HEK293T (cell line): ENCODE data around the gene RPS15A.

Experiments used
- CTCF ChIA-PET: fragments of 350-600 bp; formaldehyde crosslinking; extraction: SDS; loops from one replicate; lab custom pipeline; 2021; ENCODE audit warnings: antibody characterized with exemption, inconsistent platforms; lab: Yijun Ruan, JAX
- POLR2A ChIA-PET: fragments of 350-600 bp; formaldehyde crosslinking; extraction: SDS; loops from one replicate; lab custom pipeline; 2020; ENCODE audit warnings: antibody characterized with exemption, inconsistent platforms; lab: Yijun Ruan, JAX
- DNase-seq: peaks from one replicate; pipeline ENCODE4 v3.0.0; 2012; ENCODE audit warnings: mixed read lengths; ENCODE audit errors: extremely low spot score
- ARNT ChIP-seq: fragments of 450-650 bp; IDR thresholded peaks from 2 replicates; pipeline ENCODE4 v1.6.1; 2017; ENCODE audit warnings: mild to moderate bottlenecking
- BHLHE40 ChIP-seq: fragments of 450-650 bp; IDR thresholded peaks from 2 replicates; pipeline ENCODE4 v1.6.1; 2016; ENCODE audit warnings: mild to moderate bottlenecking, moderate library complexity, borderline replicate concordance
- CTBP1 ChIP-seq: fragments of 450-650 bp; IDR thresholded peaks from 2 replicates; pipeline ENCODE4 v1.6.1; 2016; ENCODE audit warnings: borderline replicate concordance
- ELF4 ChIP-seq: fragments of 450-650 bp; IDR thresholded peaks from 2 replicates; pipeline ENCODE4 v1.6.1; 2017; ENCODE audit warnings: antibody characterized with exemption
- FOXA1 ChIP-seq: fragments of 450-650 bp; IDR thresholded peaks from 2 replicates; pipeline ENCODE4 v1.6.1; 2016; ENCODE audit warnings: mild to moderate bottlenecking
- FOXK2 ChIP-seq: fragments of 450-650 bp; IDR thresholded peaks from 2 replicates; pipeline ENCODE4 v1.6.1; 2016; ENCODE audit warnings: mild to moderate bottlenecking
- FOXM1 ChIP-seq: fragments of 450-650 bp; IDR thresholded peaks from 2 replicates; pipeline ENCODE4 v1.6.1; 2017; ENCODE audit warnings: mild to moderate bottlenecking, borderline replicate concordance
- HDGF ChIP-seq: fragments of 450-650 bp; IDR thresholded peaks from 2 replicates; pipeline ENCODE4 v1.6.1; 2017; ENCODE audit warnings: antibody characterized with exemption, borderline replicate concordance
- L3MBTL2 ChIP-seq: fragments of 450-650 bp; conservative IDR thresholded peaks from 2 replicates; pipeline ENCODE4 v1.6.1; 2016; ENCODE audit warnings: mild to moderate bottlenecking
- LEF1 ChIP-seq: fragments of 450-650 bp; IDR thresholded peaks from 2 replicates; pipeline ENCODE4 v1.6.1; 2017; ENCODE audit warnings: mild to moderate bottlenecking, borderline replicate concordance
- NFRKB ChIP-seq: fragments of 450-650 bp; IDR thresholded peaks from 2 replicates; pipeline ENCODE4 v1.6.1; 2016; ENCODE audit warnings: mild to moderate bottlenecking, moderate library complexity
- SP1 ChIP-seq: fragments of 450-650 bp; IDR thresholded peaks from 2 replicates; pipeline ENCODE4 v1.6.1; 2017
- SUZ12 ChIP-seq: fragments of 450-650 bp; IDR thresholded peaks from 2 replicates; pipeline ENCODE4 v1.6.1; 2016; ENCODE audit warnings: mild to moderate bottlenecking
- TARDBP ChIP-seq: fragments of 450-650 bp; IDR thresholded peaks from 2 replicates; pipeline ENCODE4 v1.6.1; 2016
- ZNF384 ChIP-seq: fragments of 450-650 bp; IDR thresholded peaks from 2 replicates; pipeline ENCODE4 v1.6.1; 2016
- TF ChIP-seq, protein P1 (sequence below): fragments of 450-650 bp; IDR thresholded peaks from 2 replicates; pipeline ENCODE4 v1.6.1; 2016

Gene RPS15A

DNA sequence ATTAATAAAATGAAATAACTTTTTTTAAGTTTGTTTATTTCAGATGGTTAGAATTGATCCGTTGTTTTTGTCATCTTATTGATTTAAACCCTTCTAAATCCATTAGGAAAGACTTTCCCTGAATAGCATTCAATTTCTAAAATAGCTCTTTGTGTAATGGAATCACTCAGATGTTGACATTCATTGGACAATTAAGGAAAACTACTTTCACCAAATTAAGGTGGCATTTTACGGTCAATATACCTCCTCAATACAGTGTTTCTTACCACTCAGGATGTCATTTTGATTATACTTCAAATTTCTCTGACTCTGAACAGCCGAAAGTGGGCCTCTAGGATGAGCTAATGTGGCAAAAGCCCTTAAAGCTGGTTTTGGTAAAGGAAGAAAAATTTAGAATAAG lies 9.4 kb upstream of the RPS15A start:
- CTCF ChIA-PET = no interaction called here
- no peak for DNase-seq
- POLR2A ChIA-PET = interaction anchor here (1.7 to 5.7 kb wide), 2 partner anchors 10 to 147 kb away, joined by 3 to 172 read pairs; partner anchors contain the start of gene RPS15A
- TF ChIP-seq FOXK2 (no peak), FOXM1 (no peak), L3MBTL2 (no peak), BHLHE40 (no peak), ZNF384 (no peak), CTBP1 (no peak), NFRKB (no peak), ARNT (no peak), HDGF (no peak), TARDBP (no peak), LEF1 (no peak), FOXA1 (no peak), ELF4 (no peak)
- TF ChIP-seq, protein P1, sequence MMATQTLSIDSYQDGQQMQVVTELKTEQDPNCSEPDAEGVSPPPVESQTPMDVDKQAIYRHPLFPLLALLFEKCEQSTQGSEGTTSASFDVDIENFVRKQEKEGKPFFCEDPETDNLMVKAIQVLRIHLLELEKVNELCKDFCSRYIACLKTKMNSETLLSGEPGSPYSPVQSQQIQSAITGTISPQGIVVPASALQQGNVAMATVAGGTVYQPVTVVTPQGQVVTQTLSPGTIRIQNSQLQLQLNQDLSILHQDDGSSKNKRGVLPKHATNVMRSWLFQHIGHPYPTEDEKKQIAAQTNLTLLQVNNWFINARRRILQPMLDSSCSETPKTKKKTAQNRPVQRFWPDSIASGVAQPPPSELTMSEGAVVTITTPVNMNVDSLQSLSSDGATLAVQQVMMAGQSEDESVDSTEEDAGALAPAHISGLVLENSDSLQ = no peak

DNA sequence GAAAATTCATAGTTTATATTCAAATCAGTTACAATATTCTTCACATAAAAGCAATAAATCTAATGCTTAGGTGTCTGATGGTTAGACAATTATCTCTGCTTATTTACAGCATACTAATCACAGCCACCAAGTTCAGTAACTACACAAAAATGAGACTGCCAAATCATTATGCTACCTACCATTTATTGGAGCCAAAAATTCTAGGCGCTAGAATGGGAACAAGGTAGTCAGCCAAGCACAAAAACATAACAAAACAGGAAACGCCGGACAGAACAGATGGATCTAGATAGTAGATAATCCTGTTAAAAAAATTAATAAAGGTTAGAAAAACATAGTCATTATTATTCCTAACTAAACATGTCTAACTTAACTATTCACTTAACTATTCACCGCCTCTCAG lies 7.6 kb upstream of the RPS15A start:
- no peak for TF ChIP-seq ZNF384
- TF ChIP-seq LEF1 = no peak
- TF ChIP-seq L3MBTL2 = no peak
- no peak for TF ChIP-seq ELF4
- TF ChIP-seq SUZ12 = no peak
- TF ChIP-seq FOXK2 = no peak
- TF ChIP-seq TARDBP = no peak
- TF ChIP-seq SP1 = no peak
- TF ChIP-seq FOXA1 = no peak
- no peak for TF ChIP-seq HDGF
- TF ChIP-seq NFRKB = no peak
- TF ChIP-seq ARNT = no peak
- TF ChIP-seq CTBP1 = no peak
- no peak for TF ChIP-seq BHLHE40
- TF ChIP-seq, protein P1 = no peak
- TF ChIP-seq FOXM1 = no peak
- DNase-seq = no peak
- CTCF ChIA-PET = no interaction called here
- POLR2A ChIA-PET = interaction anchor here (5.7 kb wide), 1 partner anchor 8 kb away, joined by 172 read pairs; the partner anchor contains the start of gene RPS15A

DNA sequence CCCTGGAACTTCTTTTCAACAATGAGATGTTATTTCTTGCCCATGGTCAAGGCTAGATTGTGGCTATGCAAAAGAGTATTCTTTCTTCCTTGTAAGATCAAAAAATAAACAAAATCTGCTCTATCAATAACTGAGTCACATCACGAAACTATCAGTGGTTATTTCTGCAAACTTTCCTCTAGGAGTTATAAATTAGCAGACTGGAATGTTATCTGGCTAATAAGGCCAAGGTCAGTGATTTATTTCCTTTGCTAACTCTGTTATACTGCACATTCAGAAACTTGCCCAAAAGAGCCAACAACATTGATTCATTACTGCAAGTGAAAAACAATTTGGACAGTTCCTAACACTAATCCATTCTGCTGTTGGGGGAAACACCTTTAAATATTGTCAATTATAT lies 6.2 kb upstream of the RPS15A start:
- TF ChIP-seq HDGF (no peak), NFRKB (no peak), BHLHE40 (no peak)
- no peak for DNase-seq
- CTCF ChIA-PET = no interaction called here
- POLR2A ChIA-PET = no interaction called here

DNA sequence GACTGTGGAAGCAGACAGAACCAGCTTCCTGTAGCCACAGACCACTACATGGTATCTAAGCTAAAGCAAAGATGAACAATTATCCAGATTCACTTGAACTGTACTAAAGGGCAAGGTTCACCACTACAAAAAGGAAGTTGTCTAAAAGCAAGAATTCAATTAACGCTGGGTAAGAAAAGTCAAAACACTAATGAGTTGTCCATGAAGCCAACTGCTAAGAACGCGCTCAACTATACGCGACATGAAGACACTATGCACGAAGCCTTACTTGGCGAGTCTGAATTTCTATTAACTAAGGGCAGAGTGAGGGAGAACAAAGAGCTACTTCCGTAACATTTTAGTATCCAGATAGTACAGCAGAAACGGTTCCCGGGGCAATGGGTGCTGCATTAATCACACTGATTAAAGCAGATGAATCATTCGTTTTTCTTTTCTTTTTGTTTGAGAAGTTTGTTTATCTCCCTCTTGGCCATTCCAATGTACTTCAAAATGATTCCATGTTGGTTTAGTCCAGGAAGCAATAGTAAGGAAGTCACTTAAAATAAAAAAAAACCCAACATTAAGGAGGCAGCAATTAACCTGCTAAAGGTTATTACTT lies 2.8 kb upstream of the RPS15A start:
- no peak for DNase-seq
- TF ChIP-seq ELF4 = no peak
- ChIA-PET POLR2A (interaction anchor here (7.1 kb wide), 1 partner anchor 7 kb away, joined by 172 read pairs; the partner anchor contains the start of gene ARL6IP1), CTCF (no interaction called here)

DNA sequence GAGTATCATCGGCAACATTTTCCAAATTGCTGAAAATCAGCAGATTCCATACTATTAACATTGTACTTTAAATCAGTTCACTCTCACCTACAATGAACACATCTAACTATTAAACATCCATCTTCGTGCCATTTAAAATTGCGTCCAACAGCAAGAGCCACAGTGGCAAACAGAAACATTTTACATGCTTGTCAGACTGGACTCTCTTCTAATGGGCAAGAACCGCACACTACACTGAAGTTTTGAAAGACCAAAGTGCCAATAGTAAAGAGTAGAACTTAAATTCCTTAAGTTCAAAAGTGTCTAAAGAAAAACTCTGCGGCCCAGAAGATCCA lies 652 bp downstream of the RPS15A start:
- TF ChIP-seq, protein P1 = no peak
- TF ChIP-seq SUZ12 = no peak
- ChIA-PET POLR2A (interaction anchor here (1.0 to 7.1 kb wide), 6 partner anchors 11 to 366 kb away, joined by 3 to 172 read pairs (median 7); partner anchors contain the start of genes ARL6IP1 and COQ7), CTCF (no interaction called here)
- no peak for DNase-seq

DNA sequence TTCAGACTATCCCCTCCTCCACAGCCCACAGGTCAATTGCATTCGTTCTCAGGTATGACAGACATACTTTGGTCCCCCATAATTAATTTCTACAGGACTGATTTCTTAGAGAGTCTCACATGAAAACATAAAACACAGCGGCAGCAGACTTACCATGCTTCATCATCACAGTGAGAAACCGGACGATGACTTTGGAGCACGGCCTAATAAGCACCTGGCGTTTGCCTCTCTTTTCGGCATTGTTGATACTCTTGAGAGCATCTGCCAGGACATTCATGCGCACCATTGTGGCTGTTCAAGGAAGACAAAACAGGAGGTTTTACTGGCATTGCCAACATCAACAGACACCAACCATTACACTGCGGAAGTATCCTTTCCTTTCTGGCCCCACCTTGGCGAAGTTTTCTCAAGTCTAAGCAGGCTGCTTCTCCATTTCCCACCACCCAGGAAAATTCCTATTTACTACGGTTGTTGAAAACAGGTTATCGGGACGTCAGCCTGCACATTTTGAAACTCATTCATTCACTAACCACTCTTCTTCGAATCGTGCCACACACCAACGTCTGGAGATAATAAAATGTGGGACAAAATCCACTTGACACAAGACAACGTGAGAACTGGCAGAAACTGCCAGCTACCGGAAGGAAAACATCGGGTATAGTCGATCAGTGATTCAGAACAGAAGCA lies 1.2 kb downstream of the RPS15A start:
- ChIA-PET CTCF (no interaction called here), POLR2A (interaction anchor here (0.9 to 7.1 kb wide), 5 partner anchors 11 to 335 kb away, joined by 3 to 172 read pairs (median 7); partner anchors contain the start of genes ARL6IP1 and COQ7)
- TF ChIP-seq FOXK2 = no peak
- TF ChIP-seq FOXM1 = no peak
- TF ChIP-seq SUZ12 = no peak
- TF ChIP-seq SP1 = no peak
- TF ChIP-seq LEF1 = no peak
- no peak for TF ChIP-seq L3MBTL2
- TF ChIP-seq CTBP1 = no peak
- no peak for TF ChIP-seq ELF4
- no peak for TF ChIP-seq HDGF
- TF ChIP-seq BHLHE40 = no peak
- TF ChIP-seq ZNF384 = no peak
- no peak for DNase-seq
